H1 (cell line): ENCODE results near the gene MAPKAPK2. TPM values are rescaled to one million over a fixed set of nuclear protein-coding genes. Genes with fewer than 3 reads are reported as not detected.

ENCODE experiments used
- CTCF ChIA-PET: fragments of 300-600 bp; sonication (Branson Sonifier 250); formaldehyde crosslinking; loops from one replicate; lab custom pipeline; 2021; ENCODE audit not compliant: partially characterized antibody; lab: Charles Lee
- POLR2A ChIA-PET: fragments of 300-600 bp; sonication (Branson Sonifier 250); formaldehyde crosslinking; loops from one replicate; lab custom pipeline; 2021; ENCODE audit warnings: inconsistent platforms; ENCODE audit not compliant: partially characterized antibody; lab: Charles Lee
- DNase-seq, 2 experiments: peaks; one replicate each; pipeline versions ENCODE4 v3.0.0 to v3.0.0-alpha.2; 2010 to 2022; ENCODE audit warnings: low spot score in 2 of 2, low read depth in 1 of 2, mixed read lengths in 1 of 2
- FAIRE-seq: peaks from 2 replicates; lab custom pipeline; 2011; peaks lifted over from hg19 to GRCh38; lab: Jason Lieb, UNC
- H2AFZ ChIP-seq: 2 replicates; pipeline ENCODE4 v1.8.1; 2012; ENCODE audit warnings: low read length, inconsistent platforms
- H2AK5ac ChIP-seq: 2 replicates; pipeline ENCODE4 v1.6.1; 2013; ENCODE audit warnings: low read depth, low read length
- H2BK120ac ChIP-seq: replicated peaks from 2 replicates; pipeline ENCODE3; 2013; ENCODE audit warnings: low read depth, low read length, inconsistent platforms
- H2BK12ac ChIP-seq: 2 replicates; pipeline ENCODE4 v1.6.1; 2013; ENCODE audit warnings: low read depth, low read length
- H2BK15ac ChIP-seq: 2 replicates; pipeline ENCODE4 v1.6.1; 2013; ENCODE audit warnings: low read length
- H2BK20ac ChIP-seq: 2 replicates; pipeline ENCODE4 v1.6.1; 2013; ENCODE audit warnings: low read length
- H2BK5ac ChIP-seq: 2 replicates; pipeline ENCODE4 v1.6.1; 2013; ENCODE audit warnings: low read depth, low read length
- H3K14ac ChIP-seq: 2 replicates; pipeline ENCODE4 v1.6.1; 2013; ENCODE audit warnings: inconsistent platforms; ENCODE audit not compliant: insufficient read length
- H3K18ac ChIP-seq: 2 replicates; pipeline ENCODE4 v1.6.1; 2013; ENCODE audit warnings: low read length; ENCODE audit errors: extremely low read depth
- H3K23ac ChIP-seq: 2 replicates; pipeline ENCODE4 v1.6.1; 2013; ENCODE audit warnings: inconsistent platforms; ENCODE audit not compliant: insufficient read length
- H3K23me2 ChIP-seq: 2 replicates; pipeline ENCODE4 v1.6.1; 2013; ENCODE audit warnings: low read depth, low read length
- H3K27ac ChIP-seq: 2 replicates; pipeline ENCODE4 v1.6.1; 2011; ENCODE audit warnings: low read depth, low read length, inconsistent platforms
- H3K27me3 ChIP-seq, 4 experiments: replicated peaks in 1 of 4; 1 replicate in 1 of 4; 2 replicates in 3 of 4; pipeline versions ENCODE4 v1.6.1 to v1.8.1; 2011 to 2013; ENCODE audit warnings: low read length in 3 of 4, mild to moderate bottlenecking in 3 of 4, inconsistent platforms in 2 of 4, mixed read lengths in 2 of 4, moderate library complexity in 1 of 4; ENCODE audit not compliant: control insufficient read depth in 3 of 4, insufficient read depth in 3 of 4; ENCODE audit errors: extremely low read depth in 1 of 4
- H3K36me3 ChIP-seq, 4 experiments: 2 replicates each; pipeline versions ENCODE4 v1.6.1 to v1.8.1; 2011 to 2013; ENCODE audit warnings: mild to moderate bottlenecking in 4 of 4, low read length in 3 of 4, moderate library complexity in 2 of 4, control low read depth in 1 of 4, inconsistent platforms in 1 of 4; ENCODE audit not compliant: insufficient read depth in 4 of 4, control insufficient read depth in 2 of 4
- H3K4ac ChIP-seq: replicated peaks from 2 replicates; pipeline ENCODE3; 2013; ENCODE audit warnings: low read length, low read depth, mixed read lengths, inconsistent platforms; ENCODE audit not compliant: insufficient read length
- H3K4me1 ChIP-seq, 4 experiments: replicated peaks in 1 of 4; 1 replicate in 1 of 4; 2 replicates in 3 of 4; pipeline versions ENCODE4 v1.6.1 to v1.8.1; 2011 to 2013; ENCODE audit warnings: low read length in 3 of 4, inconsistent platforms in 2 of 4, mixed read lengths in 1 of 4; ENCODE audit not compliant: insufficient read depth in 4 of 4, control insufficient read depth in 3 of 4
- H3K4me2 ChIP-seq, 2 experiments: 2 replicates each; pipeline versions ENCODE4 v1.6.1 to v1.8.1; 2011 to 2013; ENCODE audit warnings: low read depth in 2 of 2, low read length in 2 of 2, control low read depth in 1 of 2, inconsistent platforms in 1 of 2, mild to moderate bottlenecking in 1 of 2; ENCODE audit not compliant: insufficient read depth in 1 of 2
- H3K4me3 ChIP-seq, 4 experiments: fragments of 200-600, 300-600 bp in 1 of 4; sonication (generic), shearing (Covaris generic), sonication (Bioruptor Twin) in 1 of 4; 2 replicates each; pipeline versions ENCODE4 v1.5.1 to v1.8.1; 2011 to 2016; ENCODE audit warnings: low read length in 4 of 4, low read depth in 3 of 4, control low read depth in 2 of 4, inconsistent platforms in 2 of 4, mild to moderate bottlenecking in 2 of 4, mixed read lengths in 1 of 4, moderate library complexity in 1 of 4; ENCODE audit not compliant: insufficient read depth in 2 of 4; ENCODE audit errors: extremely low read depth in 1 of 4
- H3K56ac ChIP-seq: replicated peaks from 2 replicates; pipeline ENCODE3; 2013; ENCODE audit warnings: low read depth, mild to moderate bottlenecking, mixed read lengths, low read length, inconsistent platforms; ENCODE audit not compliant: insufficient read length
- H3K79me1 ChIP-seq: 2 replicates; pipeline ENCODE4 v1.6.1; 2013; ENCODE audit warnings: low read depth, low read length, control low read depth
- H3K79me2 ChIP-seq, 2 experiments: 2 replicates each; pipeline versions ENCODE4 v1.6.1 to v1.8.1; 2012 to 2013; ENCODE audit warnings: low read length in 2 of 2, mild to moderate bottlenecking in 2 of 2, inconsistent platforms in 1 of 2; ENCODE audit not compliant: insufficient read depth in 2 of 2, control insufficient read depth in 1 of 2
- H3K9ac ChIP-seq, 4 experiments: replicated peaks in 1 of 4; 1 replicate in 1 of 4; 2 replicates in 3 of 4; pipeline versions ENCODE4 v1.6.1 to v1.8.1; 2011 to 2013; ENCODE audit warnings: low read depth in 3 of 4, low read length in 3 of 4, control low read depth in 2 of 4, mild to moderate bottlenecking in 2 of 4, moderate library complexity in 2 of 4, inconsistent platforms in 1 of 4; ENCODE audit errors: extremely low read depth in 1 of 4
- H3K9me3 ChIP-seq, 2 experiments: 2 replicates each; pipeline versions ENCODE4 v1.6.1 to v1.8.1; 2012 to 2013; ENCODE audit warnings: mild to moderate bottlenecking in 2 of 2, moderate library complexity in 2 of 2, control low read depth in 1 of 2, inconsistent platforms in 1 of 2, low read depth in 1 of 2, low read length in 1 of 2, mixed read lengths in 1 of 2; ENCODE audit not compliant: insufficient read depth in 2 of 2
- H4K20me1 ChIP-seq, 2 experiments: replicated peaks in 1 of 2; 2 replicates each; pipeline versions ENCODE3 to v1.8.1; 2011 to 2013; ENCODE audit warnings: inconsistent platforms in 2 of 2, low read length in 2 of 2, mild to moderate bottlenecking in 1 of 2; ENCODE audit not compliant: insufficient read depth in 2 of 2, control insufficient read depth in 1 of 2
- H4K5ac ChIP-seq: 2 replicates; pipeline ENCODE4 v1.6.1; 2013; ENCODE audit warnings: low read length, low read depth, mixed read lengths, inconsistent platforms; ENCODE audit not compliant: insufficient read length
- H4K8ac ChIP-seq: 2 replicates; pipeline ENCODE4 v1.8.0; 2013; ENCODE audit warnings: mild to moderate bottlenecking, moderate library complexity, low read length, inconsistent platforms; ENCODE audit not compliant: insufficient read depth; ENCODE audit errors: extremely low read depth
- H4K91ac ChIP-seq: replicated peaks from 2 replicates; pipeline ENCODE3; 2013; ENCODE audit warnings: low read length, mixed read lengths, inconsistent platforms; ENCODE audit not compliant: insufficient read length
- ATF2 ChIP-seq: IDR thresholded peaks from 2 replicates; pipeline ENCODE4 v1.6.1; 2012; ENCODE audit warnings: low read length, inconsistent platforms
- ATF3 ChIP-seq: IDR thresholded peaks from 2 replicates; pipeline ENCODE4 v1.6.1; 2011; ENCODE audit warnings: low read depth, mild to moderate bottlenecking, low read length; ENCODE audit not compliant: insufficient read depth
- EP300 ChIP-seq, 2 experiments: IDR thresholded peaks; 1 replicate in 1 of 2; 2 replicates in 1 of 2; pipeline ENCODE4 v1.6.1; 2011 to 2012; ENCODE audit warnings: low read depth in 2 of 2, low read length in 2 of 2, mild to moderate bottlenecking in 2 of 2, borderline replicate concordance in 1 of 2, inconsistent platforms in 1 of 2, moderate library complexity in 1 of 2
- GTF2F1 ChIP-seq: IDR thresholded peaks from 2 replicates; pipeline ENCODE4 v1.6.1; 2012; ENCODE audit warnings: low read depth, low read length, improper control_type of control experiment, borderline replicate concordance
- HDAC2 ChIP-seq, 2 experiments: fragments of 300-600 bp in 1 of 2; sonication (generic) in 1 of 2; IDR thresholded peaks; 2 replicates each; pipeline ENCODE4 v1.6.1; 2011 to 2012; ENCODE audit warnings: low read depth in 2 of 2, low read length in 2 of 2, mild to moderate bottlenecking in 2 of 2, moderate library complexity in 2 of 2, borderline replicate concordance in 1 of 2, inconsistent platforms in 1 of 2
- HDAC6 ChIP-seq: IDR thresholded peaks from one replicate; pipeline ENCODE4 v1.7.1; 2012; ENCODE audit warnings: low read depth, mild to moderate bottlenecking, inconsistent platforms, low read length, moderate library complexity
- MAX ChIP-seq: IDR thresholded peaks from 2 replicates; pipeline ENCODE4 v1.6.1; 2012; ENCODE audit warnings: inconsistent platforms
- NRF1 ChIP-seq: IDR thresholded peaks from 2 replicates; pipeline ENCODE4 v1.6.1; 2011; ENCODE audit warnings: mild to moderate bottlenecking, low read depth, low read length, improper control_type of control experiment
- SP2 ChIP-seq: IDR thresholded peaks from 2 replicates; pipeline ENCODE4 v1.6.1; 2012; ENCODE audit warnings: mild to moderate bottlenecking, low read length, inconsistent platforms
- SRF ChIP-seq: IDR thresholded peaks from 2 replicates; pipeline ENCODE4 v1.6.1; 2011; ENCODE audit warnings: mild to moderate bottlenecking, low read depth, low read length, moderate library complexity
- TAF1 ChIP-seq: IDR thresholded peaks from 2 replicates; pipeline ENCODE4 v1.6.1; 2011; ENCODE audit warnings: mild to moderate bottlenecking, low read depth, low read length
- WGBS, 2 experiments: shearing (Covaris generic) in 1 of 2; methylation state at CpG; one replicate each; pipeline versions ENCODE4 v1.1.6 to v1.1.7; 2013 to 2015; ENCODE audit warnings: low lambda C conversion rate in 2 of 2, mixed read lengths in 2 of 2, inconsistent platforms in 1 of 2, low coverage in 1 of 2, missing lambda C conversion rate in 1 of 2; ENCODE audit not compliant: insufficient replicate concordance in 2 of 2, insufficient coverage in 1 of 2, insufficient read length in 1 of 2; ENCODE audit errors: extremely low coverage in 1 of 2, missing lambda C conversion rate in 1 of 2; 5-methylcytosine and 5-hydroxymethylcytosine counted together
- polyA plus RNA-seq, 7 experiments: library from polyadenylated mRNA; depleted of rRNA in 3 of 7; stranded (reverse) in 5 of 7; unstranded in 2 of 7; fragments of >200 nt in 5 of 7; fragments of 200-250 nt in 2 of 7; gene quantifications; 1 replicate in 5 of 7; 2 replicates in 1 of 7; 4 replicates in 1 of 7; pipeline versions ENCODE4 v1.2.1 to v1.2.3, GENCODE V29; 2011 to 2013; ENCODE audit warnings: missing spikeins in 2 of 7, mixed read lengths in 2 of 7
- total RNA-seq: library from RNA; stranded (reverse); fragmentation: NEBNext Ultra II Directional; extraction: Animal tissue kit (Norgen Biotek cat#: 25700); gene quantifications from 2 replicates; pipeline ENCODE4 v1.2.1, GENCODE V29; 2021

MAPKAPK2 gene
- total and polyA plus RNA-seq, 2 of the 8 experiments (the other 6 are each of a cell fraction or from before 2014, with no cell fraction given) = 27.5 to 44.9 TPM

- no peak overlapping the region for H3K27ac ChIP-seq
- POLR2A ChIA-PET = interaction anchor here (2.5 kb wide), 1 partner anchor 23 kb away, joined by 5 read pairs; no protein-coding TSS in a partner anchor
- no peak for TF ChIP-seq TAF1
- no peak for TF ChIP-seq ATF3
- TF ChIP-seq GTF2F1 = no peak
- no peak for TF ChIP-seq HDAC6
- no peak for TF ChIP-seq MAX
- TF ChIP-seq SP2 = no peak
- TF ChIP-seq SRF = no peak
- no peak for TF ChIP-seq HDAC2 (IDR thresholded peaks at IDR 0.05; ENCODE audit: borderline replicate concordance in 1 of 2, low read depth in 2 of 2, low read length in 2 of 2)
- no peak for TF ChIP-seq ATF2
- TF ChIP-seq EP300 (IDR thresholded peaks at IDR 0.05; ENCODE audit: borderline replicate concordance in 1 of 2, low read depth in 2 of 2, low read length in 2 of 2) = no peak
- no peak for TF ChIP-seq NRF1
Measured at GRCh38 chr1:206710460-206710823, 25.7 kb downstream of the MAPKAPK2 start.

More at GRCh38 chr1:206710460-206710823, 25.7 kb downstream of the MAPKAPK2 start:
- Histone ChIP-seq H2BK5ac (no peak overlapping the region), H3K4ac (no peak overlapping the region), H4K8ac (no peak overlapping the region), H3K23me2 (no peaks in the 10 kb centered on the region), H3K23ac (no peak overlapping the region), H4K91ac (no peak overlapping the region), H2BK15ac (no peak overlapping the region), H3K79me1 (peaks cover 4% of the 10 kb centered on the region), H3K9me3 (no peaks in the 10 kb centered on the region), H3K14ac (no peak overlapping the region), H3K79me2 (peaks cover 5 to 74% of the 10 kb centered on the region in 2 experiments; a peak in 3 of 4 replicates), H3K18ac (no peak overlapping the region), H2BK120ac (no peak overlapping the region), H3K56ac (no peak overlapping the region), H2BK20ac (no peak overlapping the region), H2AFZ (no peak overlapping the region), H3K4me2 (no peak overlapping the region), H3K36me3 (no peaks in the 10 kb centered on the region; a peak in 2 of 8 replicates), H3K4me1 (peaks cover 3 to 22% (median 17%) of the 10 kb centered on the region in 4 experiments), H3K4me3 (no peak overlapping the region), H4K5ac (no peak overlapping the region), H3K27me3 (no peaks in the 10 kb centered on the region), H3K9ac (no peak overlapping the region), H2AK5ac (no peak overlapping the region), H2BK12ac (no peak overlapping the region), H4K20me1 (peaks cover 22 to 29% of the 10 kb centered on the region in 2 experiments)
- FAIRE-seq (no peak), DNase-seq (no peak)
- WGBS, 2 experiments = 86% methylated on average over 3 of the region's 3 CpGs; no CpG with 5 or more reads in 1 of the 2 experiments
- CTCF ChIA-PET = interaction anchor here (0.7 to 2.8 kb wide), 10 partner anchors 8 to 226 kb away, joined by 3 to 18 read pairs (median 4); no protein-coding TSS in a partner anchor
